Esophagus squamous epithelium (tissue), 4 donors: ENCODE measurements around the gene CPPED1.

Experiments used
- CTCF ChIP-seq, 6 experiments: fragments of 450-650 bp in 4 of 6; fragments of 200-600 bp in 2 of 6; sonication (generic) in 2 of 6; IDR thresholded peaks; one replicate each; pipeline ENCODE4 v1.5.1; 2016 to 2019; ENCODE audit warnings: antibody characterized with exemption in 6 of 6, mild to moderate bottlenecking in 4 of 6, moderate library complexity in 4 of 6
- POLR2A ChIP-seq, 4 donors: fragments of 450-650 bp; IDR thresholded peaks; one replicate each; pipeline ENCODE4 v1.6.1; 2017; ENCODE audit warnings: antibody characterized with exemption in 4 of 4, mild to moderate bottlenecking in 4 of 4, moderate library complexity in 3 of 4

- TF ChIP-seq CTCF (IDR thresholded peaks at IDR 0.05) (no peak), POLR2A (IDR thresholded peaks at IDR 0.05) (no peak)
Observed at GRCh38 chr16:12614662-12615278, 188.9 kb downstream of the CPPED1 start.
